HG02798 (cell line): ENCODE measurements around the gene MEPCE.

Experiments used
- ATAC-seq: cut with Tn5 transposase; IDR thresholded peaks from one replicate; pipeline ENCODE4 v1.9.1; 2021; ENCODE audit warnings: mild to moderate bottlenecking; ENCODE audit not compliant: unreplicated experiment, poor library complexity

Gene MEPCE

GRCh38 chr7:100406767-100407166 is 22.9 kb upstream of the MEPCE start:
- ATAC-seq = no peak

GRCh38 chr7:100407285-100408180 is 22.1 kb upstream of the MEPCE start:
- ATAC-seq = peak; percentile 53

- ATAC-seq = no peak
These were observed 18.5 kb upstream of the MEPCE start for GRCh38 chr7:100411101-100411500.

DNA sequence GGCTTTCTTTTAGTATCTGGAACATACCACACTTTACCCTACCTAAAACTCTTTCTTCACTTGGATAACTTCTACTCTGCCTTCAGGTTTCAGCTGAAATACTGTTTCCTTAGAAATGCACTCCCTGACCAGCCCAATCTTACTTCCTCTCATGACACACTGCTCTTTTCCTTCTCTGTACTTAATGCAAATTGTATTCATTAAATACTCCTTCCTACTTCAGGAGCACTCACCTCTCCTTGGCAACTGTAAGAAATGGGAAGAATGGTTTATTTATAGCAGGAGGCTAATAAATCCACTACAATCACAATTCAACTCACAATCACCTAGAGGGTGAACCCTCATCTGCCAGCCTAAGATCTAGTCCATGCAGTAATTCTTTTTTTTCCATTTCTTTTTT is 16.3 kb upstream of the MEPCE start:
- no peak for ATAC-seq

- ATAC-seq = no peak
These were observed 15.7 kb upstream of the MEPCE start for GRCh38 chr7:100413889-100414288.

- no peak for ATAC-seq
These were observed 14.2 kb upstream of the MEPCE start for GRCh38 chr7:100415448-100415847.

- ATAC-seq = no peak
These were observed 10.5 kb upstream of the MEPCE start for GRCh38 chr7:100418930-100419659.

GRCh38 chr7:100419660-100420226 is 9.9 kb upstream of the MEPCE start:
- no peak for ATAC-seq

GRCh38 chr7:100423315-100423714 is 6.3 kb upstream of the MEPCE start:
- ATAC-seq = no peak

GRCh38 chr7:100425347-100425746 is 4.3 kb upstream of the MEPCE start:
- no peak for ATAC-seq

DNA sequence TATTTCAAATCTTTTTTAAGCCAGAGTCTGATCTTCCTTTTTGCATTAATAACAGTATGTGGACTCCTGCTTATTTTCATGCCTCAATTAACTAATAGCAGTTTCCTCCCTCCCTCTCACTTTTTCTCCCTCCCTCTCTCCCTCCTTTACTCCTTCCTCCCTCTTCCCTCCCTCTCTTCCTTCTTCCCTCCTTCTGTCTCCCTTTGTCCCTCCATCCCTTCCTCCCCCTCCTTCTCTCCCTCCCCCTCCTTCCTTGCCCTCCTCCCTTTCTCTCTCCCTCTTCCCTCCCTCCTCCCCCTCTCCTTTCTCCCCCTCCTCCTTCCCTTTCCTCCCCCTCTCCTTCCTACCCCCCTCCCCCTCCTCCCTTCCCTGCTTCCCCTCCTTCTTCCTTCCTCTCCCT is 3.1 kb upstream of the MEPCE start:
- ATAC-seq = no peak

- ATAC-seq = no peak
These were observed 1.9 kb upstream of the MEPCE start for GRCh38 chr7:100427762-100428198.

- ATAC-seq = peak; percentile 51
These were observed 1.2 kb upstream of the MEPCE start, which contains the start of gene ZCWPW1 for GRCh38 chr7:100428199-100428966. TSS of gene ZCWPW1 (minus strand) at chr7:100428703. CDS start at chr7:100420649, 8,054 bp downstream.

- ATAC-seq = peak; percentile 60
These were observed 529 bp upstream of the MEPCE start for GRCh38 chr7:100428967-100429636.

DNA sequence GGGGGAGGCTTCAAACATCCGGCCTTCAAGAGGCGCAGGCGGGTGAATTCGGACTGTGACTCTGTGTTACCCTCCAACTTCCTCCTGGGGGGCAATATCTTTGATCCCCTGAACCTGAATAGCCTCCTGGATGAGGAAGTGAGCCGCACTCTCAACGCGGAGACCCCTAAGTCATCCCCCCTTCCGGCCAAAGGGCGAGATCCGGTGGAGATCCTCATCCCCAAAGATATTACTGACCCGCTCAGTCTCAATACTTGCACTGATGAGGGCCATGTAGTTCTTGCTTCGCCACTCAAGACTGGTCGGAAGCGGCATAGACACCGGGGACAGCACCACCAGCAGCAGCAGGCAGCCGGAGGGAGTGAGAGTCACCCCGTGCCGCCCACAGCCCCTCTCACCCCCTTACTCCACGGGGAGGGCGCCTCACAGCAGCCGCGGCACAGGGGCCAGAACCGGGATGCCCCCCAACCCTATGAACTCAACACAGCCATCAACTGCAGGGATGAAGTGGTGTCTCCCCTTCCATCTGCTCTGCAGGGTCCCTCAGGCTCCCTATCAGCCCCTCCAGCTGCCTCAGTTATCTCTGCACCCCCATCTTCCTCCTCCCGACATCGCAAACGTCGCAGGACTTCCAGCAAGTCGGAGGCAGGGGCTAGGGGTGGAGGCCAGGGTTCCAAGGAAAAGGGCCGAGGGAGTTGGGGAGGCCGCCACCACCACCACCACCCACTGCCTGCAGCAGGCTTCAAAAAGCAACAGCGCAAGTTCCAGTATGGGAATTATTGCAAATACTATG is 1.1 kb downstream of the MEPCE start:
- ATAC-seq = no peak

DNA sequence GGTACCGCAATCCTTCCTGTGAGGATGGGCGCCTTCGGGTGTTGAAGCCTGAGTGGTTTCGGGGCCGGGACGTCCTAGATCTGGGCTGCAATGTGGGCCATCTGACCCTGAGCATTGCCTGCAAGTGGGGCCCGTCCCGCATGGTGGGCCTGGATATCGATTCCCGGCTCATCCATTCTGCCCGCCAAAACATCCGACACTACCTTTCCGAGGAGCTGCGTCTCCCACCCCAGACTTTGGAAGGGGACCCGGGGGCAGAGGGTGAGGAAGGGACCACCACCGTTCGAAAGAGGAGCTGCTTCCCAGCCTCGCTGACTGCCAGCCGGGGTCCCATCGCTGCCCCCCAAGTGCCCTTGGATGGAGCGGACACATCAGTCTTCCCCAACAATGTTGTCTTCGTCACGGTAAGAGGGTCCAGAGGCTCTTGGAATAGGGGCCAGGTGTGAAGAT is 1.7 kb downstream of the MEPCE start:
- no peak for ATAC-seq

DNA sequence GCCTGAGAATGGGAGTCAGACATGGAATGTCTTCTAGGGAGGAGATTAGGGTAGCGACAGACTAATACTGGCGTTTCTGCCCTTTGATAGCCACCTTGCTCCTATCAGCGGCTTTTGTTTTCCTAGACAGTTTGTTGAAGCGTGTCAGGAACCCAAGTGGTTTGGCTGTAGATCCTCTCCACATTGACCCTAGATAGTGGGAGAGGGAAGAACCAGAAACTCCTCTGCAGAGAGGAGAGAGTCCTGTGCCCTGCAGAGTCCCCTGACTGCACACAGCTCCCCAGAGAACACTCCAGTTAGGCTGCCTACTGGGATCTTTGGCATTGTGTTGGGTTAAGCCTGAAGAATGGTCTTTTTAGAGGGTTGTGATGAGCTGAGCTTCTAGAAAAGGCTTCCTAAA is 2.4 kb downstream of the MEPCE start:
- ATAC-seq = no peak

- no peak for ATAC-seq
These were observed 3.1 kb downstream of the MEPCE start for GRCh38 chr7:100432621-100433275.

- no peak for ATAC-seq
These were observed 3.6 kb downstream of the MEPCE start for GRCh38 chr7:100433276-100433591.
